GM19455 (cell line): ENCODE data around the gene GZF1.
"Not testable (repeated sequence)": the region's sequence is repeated elsewhere in the genome, so short reads cannot be mapped to it uniquely, and the experiment has no call there.

Experiments
- ATAC-seq: cut with Tn5 transposase; IDR thresholded peaks from one replicate; pipeline ENCODE4 v1.9.1; 2021; ENCODE audit not compliant: unreplicated experiment

GZF1 gene

GRCh38 chr20:23344336-23344735, 17.6 kb upstream of the GZF1 start:
- no peak for ATAC-seq

- ATAC-seq: no peak
These were observed 16.0 kb upstream of the GZF1 start for GRCh38 chr20:23346002-23346401.

GRCh38 chr20:23347791-23348190, 14.2 kb upstream of the GZF1 start:
- no peak for ATAC-seq

- ATAC-seq: not testable (repeated sequence)
These were observed 13.5 kb upstream of the GZF1 start for GRCh38 chr20:23348510-23348909.

GRCh38 chr20:23349338-23350195, 12.4 kb upstream of the GZF1 start:
- ATAC-seq: peak; percentile 37

- peak; percentile 90 for ATAC-seq
These were observed 11.6 kb upstream of the GZF1 start, which contains the start of gene NXT1 for GRCh38 chr20:23350196-23350903. Gene NXT1, plus strand, starts transcription at chr20:23350791. Its CDS starts 3,251 bp downstream, at chr20:23354042.

- peak; percentile 32 for ATAC-seq
These were observed 10.8 kb upstream of the GZF1 start for GRCh38 chr20:23350904-23351838.

- no peak for ATAC-seq
These were observed 5.8 kb upstream of the GZF1 start for GRCh38 chr20:23356203-23356602.

- peak; percentile 71 for ATAC-seq
These were observed 4.0 kb upstream of the GZF1 start for GRCh38 chr20:23357767-23358562.

- ATAC-seq: no peak
These were observed 3.4 kb upstream of the GZF1 start for GRCh38 chr20:23358563-23358906.

- ATAC-seq: no peak
These were observed 2.9 kb upstream of the GZF1 start for GRCh38 chr20:23358923-23359593.

- ATAC-seq: no peak
These were observed 1.5 kb upstream of the GZF1 start for GRCh38 chr20:23360531-23360930.

GRCh38 chr20:23361119-23361475, 885 bp upstream of the GZF1 start:
- ATAC-seq: no peak

- peak; percentile 6 for ATAC-seq
These were observed 642 bp downstream of the GZF1 start for GRCh38 chr20:23362392-23363256.

GRCh38 chr20:23363257-23363649, 1.3 kb downstream of the GZF1 start:
- no peak for ATAC-seq

- no peak for ATAC-seq
These were observed 3.6 kb downstream of the GZF1 start for GRCh38 chr20:23365390-23366165.

- ATAC-seq: no peak
These were observed 4.4 kb downstream of the GZF1 start for GRCh38 chr20:23366384-23366783.

GRCh38 chr20:23367770-23368169, 5.8 kb downstream of the GZF1 start:
- ATAC-seq: no peak
